ENCODE measurements around the gene RSPO3.

DNA sequence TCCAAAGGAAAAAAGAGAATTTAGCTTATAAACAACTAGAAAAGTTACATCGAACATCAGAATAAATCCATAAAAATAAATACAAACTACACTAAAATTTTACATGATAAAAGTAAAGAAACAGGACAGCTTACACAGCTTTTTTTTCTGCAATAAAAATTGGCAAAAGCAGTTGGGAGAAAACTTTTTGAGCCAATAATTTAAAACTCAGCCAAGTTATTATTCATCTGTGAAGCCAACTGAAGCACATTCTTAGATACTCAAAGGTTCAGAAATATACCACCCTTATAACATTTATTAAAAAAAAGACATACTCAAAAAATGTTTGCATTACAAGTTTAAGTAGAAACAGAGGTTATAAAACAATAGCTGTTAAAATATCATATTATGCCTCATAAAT lies 23.7 kb upstream of the RSPO3 start:
- TF ChIP-seq CTCF (IDR thresholded peaks at IDR 0.05 in 2 of 3, conservative IDR thresholded peaks at IDR 0.05 in 1 of 3; ENCODE audit: insufficient read depth in 2 of 3, low read depth in 1 of 3, low read length in 3 of 3) (no peak), MTA2 (IDR thresholded peaks at IDR 0.05; ENCODE audit: low read depth) (no peak), BRCA1 (IDR thresholded peaks at IDR 0.05) (no peak), BRCA1 (CRISPR knock-in tag; IDR thresholded peaks at IDR 0.05) (no peak), NCOA1 (IDR thresholded peaks at IDR 0.05; ENCODE audit: low read depth) (no peak), POLR2A (conservative IDR thresholded peaks at IDR 0.05) (no peak), ZNF23 (CRISPR knock-in tag; IDR thresholded peaks at IDR 0.05) (no peak), RFX1 (IDR thresholded peaks at IDR 0.05) (no peak), MAZ (CRISPR knock-in tag; conservative IDR thresholded peaks at IDR 0.05 in 1 of 2, IDR thresholded peaks at IDR 0.05 in 1 of 2) (no peak), PURB (CRISPR knock-in tag; IDR thresholded peaks at IDR 0.05; ENCODE audit: low read depth) (no peak)
- TF ChIP-seq, protein P1, sequence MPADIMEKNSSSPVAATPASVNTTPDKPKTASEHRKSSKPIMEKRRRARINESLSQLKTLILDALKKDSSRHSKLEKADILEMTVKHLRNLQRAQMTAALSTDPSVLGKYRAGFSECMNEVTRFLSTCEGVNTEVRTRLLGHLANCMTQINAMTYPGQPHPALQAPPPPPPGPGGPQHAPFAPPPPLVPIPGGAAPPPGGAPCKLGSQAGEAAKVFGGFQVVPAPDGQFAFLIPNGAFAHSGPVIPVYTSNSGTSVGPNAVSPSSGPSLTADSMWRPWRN (IDR thresholded peaks at IDR 0.05; ENCODE audit: low read depth) = no peak

Measured in K562 (cell line).